Stimulated activated CD4-positive, alpha-beta T cell treated with anti-CD3 and anti-CD28 coated beads, Interleukin-2, amount 100 ng/mL, for 48 hours (primary cell): ENCODE measurements around the gene RAB17.

Experiments
- DNase-seq, 2 donors: peaks; one replicate each; pipeline ENCODE4 v3.0.0-alpha.2; 2020

The RAB17 gene

DNA sequence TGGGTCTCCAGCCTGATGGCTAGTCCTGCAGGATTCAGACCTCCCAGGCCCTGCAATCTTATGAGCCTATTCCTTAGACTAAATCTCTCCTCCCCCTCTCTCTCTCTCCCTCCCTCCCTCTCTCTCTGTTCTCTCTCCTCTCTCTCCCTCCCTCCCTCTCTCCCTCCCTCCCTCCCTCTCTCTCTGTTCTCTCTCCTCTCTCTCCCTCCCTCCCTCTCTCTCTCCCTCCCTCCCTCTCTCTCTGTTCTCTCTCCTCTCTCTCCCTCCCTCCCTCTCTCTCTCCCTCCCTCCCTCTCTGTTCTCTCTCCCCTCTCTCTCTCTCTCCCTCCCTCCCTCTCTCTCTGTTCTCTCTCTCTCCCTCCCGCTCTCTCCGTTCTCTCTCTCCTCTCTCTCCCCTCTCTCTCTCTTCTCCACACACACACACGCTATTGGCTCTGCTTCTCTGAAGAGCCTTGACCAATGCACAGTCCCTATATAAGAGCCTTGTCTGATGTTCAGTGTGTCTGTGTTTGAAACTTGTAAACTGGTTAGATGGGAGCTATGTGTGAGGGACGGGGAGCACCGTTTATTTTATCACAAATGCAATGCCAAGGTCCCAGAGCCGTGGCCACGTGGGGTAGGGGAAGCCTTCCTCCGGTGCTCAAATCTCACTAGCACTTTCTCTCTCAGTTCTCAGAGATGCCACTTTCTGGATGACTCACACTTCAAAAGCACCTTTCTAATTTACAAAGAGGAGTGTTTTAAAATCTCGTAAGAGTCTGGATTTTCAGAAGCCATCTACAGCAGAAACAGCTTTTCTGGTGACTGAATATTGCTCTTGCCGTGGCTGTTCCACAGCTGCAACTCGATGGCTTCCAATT is 33.5 kb downstream of the RAB17 start:
- DNase-seq = peak; percentile 9 to 37

DNA sequence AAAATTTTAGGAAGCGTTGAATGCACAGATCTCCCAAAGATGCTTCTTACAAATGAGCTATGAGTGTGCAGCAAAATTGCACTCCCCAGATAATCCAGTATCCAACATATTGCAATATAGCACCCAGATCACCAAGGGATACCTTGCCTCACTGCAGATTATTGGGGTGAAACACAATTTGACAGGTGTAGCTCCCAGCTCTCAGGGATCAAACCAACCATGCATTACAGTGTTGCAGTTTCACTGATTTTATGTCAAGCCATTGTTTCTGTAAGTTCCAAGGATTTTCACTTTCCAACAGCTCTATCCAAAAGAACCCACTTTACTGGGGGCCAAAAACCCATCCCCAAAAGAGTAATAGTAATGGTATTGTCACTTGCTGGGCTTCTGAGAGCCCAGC is 35.0 kb downstream of the RAB17 start:
- DNase-seq = no peak

DNA sequence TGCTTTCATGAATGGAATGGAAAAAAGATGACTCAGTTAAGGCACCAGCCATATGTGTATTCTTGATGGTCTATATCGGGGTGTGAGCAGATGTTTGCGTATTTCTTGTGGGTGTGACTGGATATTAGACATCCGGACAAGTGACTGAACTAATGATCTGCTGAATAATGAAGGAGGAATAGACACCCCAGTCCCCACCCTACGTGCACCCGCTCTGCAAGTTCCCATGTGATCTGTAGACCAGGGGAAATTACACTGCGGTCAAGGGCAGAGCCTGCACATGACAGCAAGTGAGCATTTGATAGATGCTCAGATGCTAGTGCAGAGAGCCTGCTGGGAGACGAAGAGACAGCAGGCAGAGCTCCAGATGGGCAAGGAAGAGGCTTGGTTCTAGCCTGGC is 36.6 kb downstream of the RAB17 start:
- no peak for DNase-seq

DNA sequence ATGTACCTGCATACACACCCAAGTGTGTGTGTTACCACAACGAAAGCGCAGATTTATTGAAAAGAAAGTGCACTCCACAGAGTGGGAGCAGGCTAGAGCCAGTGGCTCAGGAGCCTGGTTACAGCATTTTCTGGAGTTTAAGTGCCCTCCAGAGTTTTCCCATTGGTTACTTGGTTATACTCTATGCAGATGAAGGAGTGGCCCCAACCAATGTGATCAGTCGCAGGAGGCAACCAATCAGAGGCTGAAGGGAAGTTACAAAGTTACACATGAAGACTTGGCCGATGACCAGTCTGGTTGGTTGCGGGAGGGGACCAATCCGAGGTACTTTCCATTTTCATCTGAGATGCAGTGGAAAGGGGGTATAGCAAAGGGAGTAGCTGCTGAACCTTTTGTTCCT is 37.6 kb downstream of the RAB17 start:
- DNase-seq = no peak

- no peak for DNase-seq
Measured at GRCh38 chr2:237551071-237551574, 39.4 kb downstream of the RAB17 start.

- no peak for DNase-seq
Measured at GRCh38 chr2:237549643-237550415, 40.7 kb downstream of the RAB17 start.

DNA sequence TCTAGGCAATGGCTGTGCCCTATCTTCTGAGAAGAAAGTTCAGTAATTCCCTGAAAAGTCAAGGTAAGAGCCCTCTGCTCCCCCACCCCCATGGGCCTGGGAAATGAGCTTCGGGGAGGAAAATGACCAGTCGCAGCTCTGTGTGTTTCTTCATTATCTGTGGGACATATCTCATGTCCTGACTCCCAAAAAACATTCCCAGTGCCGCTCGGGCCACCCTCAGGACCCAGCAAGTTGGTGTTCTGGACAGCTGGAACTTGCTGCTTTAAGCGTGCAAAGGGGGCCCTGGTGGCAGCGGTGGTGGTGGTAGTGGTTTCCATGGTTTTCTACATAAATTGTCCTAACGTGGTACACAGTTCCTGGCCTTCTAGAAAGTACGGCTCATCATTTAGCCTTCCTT is 41.3 kb downstream of the RAB17 start:
- DNase-seq = no peak

DNA sequence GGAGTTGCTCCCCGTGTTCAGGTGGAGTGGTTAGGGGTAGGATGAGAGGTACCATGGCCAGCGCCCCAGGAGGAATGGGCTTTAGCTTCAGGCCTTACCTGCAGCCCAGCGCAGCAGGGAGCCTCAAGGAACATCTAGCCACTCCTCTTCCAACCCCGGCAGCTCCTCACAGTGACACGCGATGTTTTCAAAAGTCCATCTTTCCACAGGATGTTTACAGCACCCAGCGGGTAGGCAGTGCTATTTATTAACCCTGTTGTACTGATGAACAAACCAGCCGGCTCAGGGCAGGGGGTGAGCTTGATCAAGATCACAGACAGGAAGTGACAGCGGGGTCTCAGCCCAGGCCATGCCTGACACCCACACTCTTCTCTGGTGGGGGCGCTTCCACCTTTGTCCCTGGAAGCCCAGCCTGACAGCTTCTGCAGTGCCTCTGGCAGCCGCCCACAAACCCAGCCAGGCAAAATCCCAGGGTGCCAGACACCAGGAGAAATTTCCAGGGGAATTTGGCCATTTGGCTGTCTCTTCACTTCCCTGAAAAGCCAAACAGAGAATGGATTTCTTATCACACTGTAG is 42.6 kb downstream of the RAB17 start:
- no peak for DNase-seq

GRCh38 chr2:237546876-237547395 is 43.6 kb downstream of the RAB17 start:
- DNase-seq = no peak

- no peak for DNase-seq
Measured at GRCh38 chr2:237546040-237546875, 44.3 kb downstream of the RAB17 start.

GRCh38 chr2:237542001-237542704 is 48.4 kb downstream of the RAB17 start:
- DNase-seq = no peak

GRCh38 chr2:237541243-237541642 is 49.3 kb downstream of the RAB17 start:
- DNase-seq = no peak

DNA sequence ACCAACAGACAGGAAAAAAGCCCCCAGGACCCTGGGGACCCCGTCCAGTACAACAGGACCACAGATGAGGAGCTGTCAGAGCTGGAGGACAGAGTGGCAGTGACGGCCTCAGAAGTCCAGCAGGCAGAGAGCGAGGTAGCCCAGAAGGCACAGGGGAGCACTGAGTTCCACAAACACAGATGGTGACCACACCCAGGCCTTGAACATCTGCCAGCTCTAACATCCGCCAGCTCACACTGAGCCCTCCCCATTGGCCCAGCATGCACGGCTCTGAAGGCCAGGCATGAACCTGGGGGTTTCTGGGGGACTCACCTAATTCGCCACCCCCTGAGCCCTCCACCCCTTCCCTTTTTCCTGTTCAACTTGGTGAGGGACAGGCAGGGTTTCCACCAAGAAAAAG is 49.7 kb downstream of the RAB17 start:
- DNase-seq = no peak

DNA sequence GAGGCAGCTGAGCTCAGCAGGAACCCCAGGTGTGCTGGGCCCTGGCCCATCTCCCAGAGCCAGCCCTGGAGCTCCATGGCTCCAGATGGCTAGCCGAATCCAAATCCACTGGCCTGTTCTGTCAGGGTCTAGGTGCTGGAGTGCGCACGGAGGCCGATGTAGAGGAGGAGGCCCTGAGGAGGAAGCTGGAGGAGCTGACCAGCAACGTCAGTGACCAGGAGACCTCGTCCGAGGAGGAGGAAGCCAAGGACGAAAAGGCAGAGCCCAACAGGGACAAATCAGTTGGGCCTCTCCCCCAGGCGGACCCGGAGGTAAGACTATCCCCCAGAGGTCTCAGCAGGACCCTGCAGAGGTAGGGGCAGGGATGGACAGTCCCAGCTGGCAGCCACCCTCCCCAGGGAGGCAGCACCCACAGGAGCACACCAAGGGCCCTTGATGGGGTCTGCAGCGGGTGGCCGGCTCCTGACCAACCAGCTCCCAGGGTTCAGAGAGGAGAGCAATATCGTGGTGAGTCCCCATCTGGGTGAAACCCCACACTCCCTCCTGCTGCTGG is 50.2 kb downstream of the RAB17 start:
- DNase-seq = no peak

DNA sequence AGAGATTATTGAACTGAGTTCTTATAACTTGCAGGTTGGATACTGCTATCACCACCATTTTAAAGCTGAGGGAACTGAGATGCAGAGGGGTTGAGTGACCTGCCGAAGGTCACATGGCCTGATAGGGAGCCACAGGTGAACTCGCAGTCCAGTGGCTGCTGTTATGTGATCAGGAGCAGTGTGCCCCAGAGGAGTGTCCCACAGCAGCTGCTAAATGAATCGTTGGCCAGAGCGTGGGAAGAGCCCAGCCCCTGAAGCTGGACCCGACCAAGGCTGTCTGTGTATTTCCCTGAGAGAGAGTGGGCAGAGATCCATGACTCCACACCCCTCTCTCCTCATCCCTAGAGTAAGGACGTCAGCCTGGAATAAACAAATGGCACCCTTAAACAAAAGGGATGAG is 50.9 kb downstream of the RAB17 start:
- no peak for DNase-seq

- DNase-seq = no peak
Measured at GRCh38 chr2:237538901-237539300, 51.6 kb downstream of the RAB17 start.

DNA sequence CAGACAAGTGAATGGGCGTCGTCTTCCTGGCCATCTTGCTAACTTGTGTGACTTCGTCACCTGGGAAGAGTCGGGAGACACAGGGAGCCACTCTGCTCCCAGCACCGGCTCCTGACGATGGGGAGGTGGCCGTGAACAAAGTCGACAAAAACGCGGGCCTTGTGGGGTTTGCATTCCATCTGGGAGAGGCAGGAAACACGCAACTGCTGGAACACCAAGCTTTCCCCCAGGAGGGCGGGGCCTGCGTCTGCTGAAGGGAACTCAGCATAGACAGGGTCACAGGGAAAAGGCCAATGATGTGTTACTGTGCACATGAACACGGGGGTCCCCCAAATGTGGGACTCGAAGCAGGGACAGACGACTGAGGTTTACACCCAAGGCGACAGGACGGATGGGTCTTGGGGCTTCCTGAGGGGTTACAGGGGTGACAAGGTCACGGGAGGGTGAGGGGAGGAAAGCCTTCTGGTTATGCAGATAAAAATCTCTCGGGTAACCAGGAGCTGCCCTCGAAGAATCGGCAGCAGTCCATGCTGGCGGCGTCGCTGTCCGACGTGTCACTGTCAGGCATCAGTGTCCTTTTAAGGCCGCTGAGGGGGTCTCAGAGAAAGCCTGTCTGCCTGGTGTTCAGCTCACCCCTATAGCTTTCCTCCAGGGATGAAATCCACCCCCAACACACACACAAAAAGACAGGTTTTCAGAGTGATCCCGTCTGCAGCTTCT is 52.4 kb downstream of the RAB17 start:
- DNase-seq = no peak

DNA sequence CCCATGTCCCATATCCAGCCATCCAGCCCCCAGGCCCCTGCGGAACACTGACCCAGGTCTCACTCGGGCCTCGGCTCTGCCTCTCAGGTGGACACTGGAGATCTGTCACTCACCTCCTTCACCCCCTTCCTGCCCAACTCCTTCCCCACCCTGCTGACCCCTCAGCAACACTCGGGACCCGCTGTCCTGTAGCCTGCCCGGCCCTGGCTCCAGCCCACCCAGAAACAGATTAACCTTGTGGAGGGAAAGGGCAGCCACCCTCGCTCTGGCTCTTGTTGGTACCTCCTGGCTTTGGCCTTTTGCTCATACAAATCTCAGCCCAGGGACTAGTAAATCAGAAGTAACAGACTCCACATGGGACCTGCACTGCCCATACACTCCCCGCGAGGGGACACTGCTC is 53.9 kb downstream of the RAB17 start:
- DNase-seq = no peak

DNA sequence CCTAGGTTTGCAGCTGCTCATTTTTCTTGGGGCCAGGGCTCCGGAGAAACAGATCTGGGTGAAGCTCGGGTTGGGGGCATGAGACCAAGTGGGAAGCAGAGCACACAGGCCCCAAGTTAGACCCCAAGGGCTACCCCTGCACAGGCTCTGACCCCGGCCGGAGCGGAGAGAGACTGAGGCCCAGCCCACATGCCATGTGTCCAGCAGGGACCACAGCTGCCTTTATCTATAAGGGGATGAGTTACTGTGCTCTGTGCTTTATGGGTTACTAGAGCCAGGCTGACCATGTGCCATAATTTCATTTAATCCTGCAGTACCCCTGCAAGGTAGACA is 54.5 kb downstream of the RAB17 start:
- DNase-seq = no peak

DNA sequence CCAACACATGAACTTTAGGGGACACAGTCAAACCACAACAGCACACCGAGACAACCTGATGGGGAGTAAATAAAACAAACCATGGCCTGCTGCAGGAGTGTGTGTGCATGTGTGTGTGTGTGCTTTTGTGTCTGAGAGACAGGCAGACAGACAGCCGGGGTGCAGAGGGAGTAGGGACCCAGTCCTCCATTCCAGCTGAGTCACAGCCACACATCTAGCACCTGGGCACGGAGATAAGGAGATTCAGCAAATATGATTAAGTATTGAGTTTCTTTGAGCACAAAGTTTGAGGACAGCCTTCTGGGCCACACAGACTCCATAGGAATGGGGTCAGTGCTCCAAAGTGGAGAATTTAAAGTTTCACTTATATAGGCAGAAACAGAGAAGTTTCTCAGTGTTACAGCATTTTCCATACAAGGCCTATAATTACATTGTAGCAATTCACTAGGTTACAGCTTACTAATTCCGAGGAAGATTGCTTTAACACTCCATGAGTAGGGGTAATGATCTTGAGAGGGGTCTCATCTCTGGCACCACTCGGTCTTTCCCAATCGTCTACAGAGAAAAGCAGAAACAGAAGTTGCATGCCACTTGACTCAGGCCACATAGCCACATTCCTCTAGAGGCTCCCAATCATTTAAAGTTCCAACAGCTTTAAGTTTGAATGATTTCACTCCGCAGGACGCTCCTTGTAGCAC is 55.0 kb downstream of the RAB17 start:
- DNase-seq = no peak
